Breast epithelium (tissue), 3 donors: ENCODE measurements around the gene KHDC4.

Experiments used
- CTCF ChIP-seq, 3 donors: fragments of 450-650 bp; IDR thresholded peaks; one replicate each; pipeline ENCODE4 v1.5.1; 2016 to 2017; ENCODE audit warnings: antibody characterized with exemption in 3 of 3, mild to moderate bottlenecking in 3 of 3, moderate library complexity in 3 of 3
- POLR2A ChIP-seq: fragments of 450-650 bp; IDR thresholded peaks from one replicate; pipeline ENCODE4 v1.6.1; 2016; ENCODE audit warnings: antibody characterized with exemption, mild to moderate bottlenecking, moderate library complexity

GRCh38 chr1:155964193-155964592, 30.0 kb upstream of the KHDC4 start:
- TF ChIP-seq CTCF (IDR thresholded peaks at IDR 0.05) (no peak), POLR2A (no peak)
